Kidney (tissue), 14 donors: Measurements from ENCODE around the gene KIF19. TPM values are rescaled to one million over a fixed set of nuclear protein-coding genes. Genes with fewer than 3 reads are reported as not detected.
"Not testable (repeated sequence)": the region's sequence is repeated elsewhere in the genome, so short reads cannot be mapped to it uniquely, and the experiment has no call there.

Source experiments
- DNase-seq, 5 donors: peaks; one replicate each; pipeline ENCODE4 v3.0.0-alpha.2; 2013 to 2020
- FAIRE-seq: peaks from 2 replicates; lab custom pipeline; 2012; peaks lifted over from hg19 to GRCh38; lab: Jason Lieb, UNC
- H3K27ac ChIP-seq, 2 donors: one replicate each; pipeline ENCODE4 v1.7.0; 2013; ENCODE audit warnings: low read depth in 2 of 2, low read length in 2 of 2, inconsistent platforms in 1 of 2
- H3K27me3 ChIP-seq: one replicate; pipeline ENCODE4 v1.7.1; 2013; ENCODE audit warnings: low read length, inconsistent platforms; ENCODE audit not compliant: control insufficient read depth, insufficient read depth
- H3K36me3 ChIP-seq, 3 donors: one replicate each; pipeline versions ENCODE4 v1.7.0 to v1.7.1; 2013; ENCODE audit warnings: low read length in 3 of 3, control low read depth in 1 of 3, inconsistent platforms in 1 of 3; ENCODE audit not compliant: insufficient read depth in 3 of 3, control insufficient read depth in 2 of 3
- H3K4me1 ChIP-seq, 3 donors: one replicate each; pipeline versions ENCODE4 v1.7.0 to v1.7.1; 2013; ENCODE audit warnings: low read length in 3 of 3, inconsistent platforms in 1 of 3, low read depth in 1 of 3; ENCODE audit not compliant: control insufficient read depth in 2 of 3, insufficient read depth in 2 of 3
- H3K4me3 ChIP-seq, 3 donors: one replicate each; pipeline versions ENCODE4 v1.7.0 to v1.8.1; 2013; ENCODE audit warnings: low read length in 3 of 3, control low read depth in 1 of 3, inconsistent platforms in 1 of 3
- H3K9ac ChIP-seq, 3 donors: one replicate each; pipeline versions ENCODE4 v1.7.0 to v1.7.1; 2013; ENCODE audit warnings: low read length in 3 of 3, control low read depth in 1 of 3, inconsistent platforms in 1 of 3
- H3K9me3 ChIP-seq, 3 donors: one replicate each; pipeline versions ENCODE4 v1.7.0 to v1.7.1; 2013; ENCODE audit warnings: low read length in 3 of 3, control low read depth in 1 of 3, inconsistent platforms in 1 of 3; ENCODE audit not compliant: control insufficient read depth in 2 of 3, insufficient read depth in 1 of 3
- CTCF ChIP-seq: IDR thresholded peaks from 3 replicates; pipeline ENCODE4 v1.5.1; 2012; ENCODE audit warnings: mild to moderate bottlenecking, moderate library complexity, borderline replicate concordance; ENCODE audit not compliant: insufficient read depth; ENCODE audit errors: extremely low read depth
- intact Hi-C: fragments of 100-400 bp; cut with DNase I; formaldehyde crosslinking; loops from one replicate; pipeline ENCODE4 v1.11.1; 2022
- polyA plus RNA-seq: library from polyadenylated mRNA; stranded (reverse); fragments of 350-450 nt; fragmentation: Illumina TruSeq; extraction: RNeasy Lipid Tissue Mini Kit (QIAGEN cat#74804); gene quantifications from one replicate; pipeline ENCODE4 v1.2.3, GENCODE V29; 2014; ENCODE audit warnings: low read depth, low replicate concordance; ENCODE audit not compliant: insufficient read depth
- total RNA-seq: library from RNA; stranded (reverse); fragmentation: NEBNext Ultra II Directional; extraction: Animal tissue kit (Norgen Biotek cat#: 25700); gene quantifications from one replicate; pipeline ENCODE4 v1.2.1, GENCODE V29; 2021
- donor health status: control.
- donor health status: control.
- donor health status: control.
- donor health status: control.
- donor health status: control.
- donor health status: DM: yes; HTN: yes; CAD: no.
- donor health status: Normal renal cell carcinoma (clear cell type).

Gene KIF19
- total and polyA plus RNA-seq, 2 donors from 2014 or later = 0.85 TPM; not detected in 1

GRCh38 chr17:74404789-74405188 lies 78.8 kb downstream of the KIF19 start:
- intact Hi-C loops = no loop called here
- Histone ChIP-seq H3K36me3 (no peaks in the 10 kb centered on the region), H3K9ac (no peak overlapping the region), H3K27ac (no peak overlapping the region), H3K27me3 (no peaks in the 10 kb centered on the region), H3K9me3 (no peaks in the 10 kb centered on the region), H3K4me1 (no peaks in the 10 kb centered on the region), H3K4me3 (no peak overlapping the region)
- DNase-seq = no peak
- no peak for TF ChIP-seq CTCF
- no peak for FAIRE-seq

- FAIRE-seq, DNase-seq, intact Hi-C loops, H3K4me1 ChIP-seq, H3K4me3 ChIP-seq, H3K9me3 ChIP-seq, H3K36me3 ChIP-seq, H3K27me3 ChIP-seq, H3K9ac ChIP-seq, H3K27ac ChIP-seq: not testable (repeated sequence)
Measured at GRCh38 chr17:74405311-74405710, 79.3 kb downstream of the KIF19 start.

Other genes with a start within 250 kb of the KIF19 start
- gene RPL38, start 122.5 kb upstream of the KIF19 start, total RNA-seq = 664 TPM
- gene RPL38, start 122.5 kb upstream of the KIF19 start, polyA plus RNA-seq = 1,966 TPM
- 7.1 TPM for gene TTYH2, start 112.7 kb upstream of the KIF19 start, total RNA-seq
- 2.4 TPM for gene TTYH2, start 112.7 kb upstream of the KIF19 start, polyA plus RNA-seq
- 0.22 TPM for gene DNAI2, start 52.0 kb upstream of the KIF19 start, total RNA-seq
- gene DNAI2, start 52.0 kb upstream of the KIF19 start, polyA plus RNA-seq = not detected
- not detected for gene BTBD17, start 35.6 kb downstream of the KIF19 start, total RNA-seq
- not detected for gene BTBD17, start 35.6 kb downstream of the KIF19 start, polyA plus RNA-seq
- not detected for gene GPR142, start 41.3 kb downstream of the KIF19 start, total RNA-seq
- gene GPR142, start 41.3 kb downstream of the KIF19 start, polyA plus RNA-seq = not detected
- 358 TPM for gene GPRC5C, start 105.9 kb downstream of the KIF19 start, total RNA-seq
- gene GPRC5C, start 105.9 kb downstream of the KIF19 start, polyA plus RNA-seq = 242 TPM
- gene CD300A, start 140.4 kb downstream of the KIF19 start, total RNA-seq = 8.2 TPM
- gene CD300A, start 140.4 kb downstream of the KIF19 start, polyA plus RNA-seq = 3.1 TPM
- 0.91 TPM for gene CD300LB, start 205.2 kb downstream of the KIF19 start, total RNA-seq
- not detected for gene CD300LB, start 205.2 kb downstream of the KIF19 start, polyA plus RNA-seq
- gene CD300C, start 219.9 kb downstream of the KIF19 start, total RNA-seq = 4.2 TPM
- 0.34 TPM for gene CD300C, start 219.9 kb downstream of the KIF19 start, polyA plus RNA-seq
- gene CD300H, start 241.3 kb downstream of the KIF19 start, total RNA-seq = 2.0 TPM
- gene CD300H, start 241.3 kb downstream of the KIF19 start, polyA plus RNA-seq = not detected